Left lung (tissue), 10 donors: Measurements from ENCODE around the gene ACTN2. TPM values are rescaled to one million over a fixed set of nuclear protein-coding genes. Genes with fewer than 3 reads are reported as not detected.

Experiments used
- ATAC-seq: fragments of 200-7000 bp; cut with Tn5 transposase; one replicate; pipeline ENCODE4 v1.9.1; 2020; ENCODE audit warnings: moderate library complexity
- DNase-seq, 4 donors: peaks; one replicate each; pipeline ENCODE4 v3.0.0-alpha.2; 2013 to 2020
- H3K27ac ChIP-seq, 2 donors: fragments of 200-600 bp; sonication (generic) in 1 of 2; one replicate each; pipeline versions ENCODE4 v1.5.0 to v1.8.0; 2020 to 2021
- H3K27me3 ChIP-seq, 2 donors: fragments of 200-600 bp; sonication (generic) in 1 of 2; one replicate each; pipeline versions ENCODE4 v1.5.0 to v1.8.0; 2020 to 2021
- H3K36me3 ChIP-seq, 2 donors: fragments of 200-600 bp; sonication (generic) in 1 of 2; one replicate each; pipeline versions ENCODE4 v1.5.0 to v1.8.0; 2020 to 2021
- H3K4me1 ChIP-seq, 2 donors: fragments of 200-600 bp; one replicate each; pipeline ENCODE4 v1.8.0; 2021
- H3K4me3 ChIP-seq, 2 donors: fragments of 200-600 bp; sonication (generic) in 1 of 2; one replicate each; pipeline versions ENCODE4 v1.5.0 to v1.8.0; 2020 to 2021; ENCODE audit warnings: mild to moderate bottlenecking in 1 of 2
- H3K9me3 ChIP-seq, 2 donors: fragments of 200-600 bp; sonication (generic) in 1 of 2; one replicate each; pipeline versions ENCODE4 v1.5.0 to v1.8.0; 2020 to 2021
- CTCF ChIP-seq, 2 donors: fragments of 200-600 bp; sonication (generic) in 1 of 2; IDR thresholded peaks; one replicate each; pipeline versions ENCODE4 v1.5.0 to v1.8.0; 2021; ENCODE audit warnings: antibody characterized with exemption in 2 of 2
- intact Hi-C, 2 donors: fragments of 100-400 bp; cut with DNase I; formaldehyde crosslinking; loops; one replicate each; pipeline versions ENCODE4 v1.11.2 to v1.14.2; 2022
- polyA plus RNA-seq, 6 donors: library from polyadenylated mRNA; unstranded; fragments of 120-200 nt; gene quantifications; one replicate each; pipeline ENCODE4 v1.2.1, GENCODE V29; 2013; ENCODE audit not compliant: insufficient read length in 6 of 6
- total RNA-seq, 2 donors: library from RNA; stranded (reverse); fragmentation: NEBNext Ultra II Directional; extraction: Animal tissue kit (Norgen Biotek cat#: 25700); gene quantifications; one replicate each; pipeline ENCODE4 v1.2.1, GENCODE V29; 2021
- donor health status: DM: no; HTN: yes; CAD: no.
- donor health status: DM: no; HTN: no; CAD: no.

The ACTN2 gene
- total and polyA plus RNA-seq, 8 donors: 1.3 to 4.0 (median 2.5) TPM

- TF ChIP-seq CTCF (IDR thresholded peaks at IDR 0.05): no peak
- Histone ChIP-seq H3K27me3 (no peaks in the 10 kb centered on the region), H3K4me1 (no peaks in the 10 kb centered on the region), H3K4me3 (no peak overlapping the region), H3K36me3 (no peaks in the 10 kb centered on the region), H3K9me3 (no peaks in the 10 kb centered on the region), H3K27ac (no peak overlapping the region)
- ATAC-seq (no peak), DNase-seq (no peak)
- intact Hi-C loops: no loop called here
These were observed 41.2 kb upstream of the ACTN2 start for GRCh38 chr1:236645016-236645680.

GRCh38 chr1:236654511-236654910 is 31.8 kb upstream of the ACTN2 start:
- no peak overlapping the region for H3K4me3 ChIP-seq
- no peak overlapping the region for H3K27ac ChIP-seq
- no peaks in the 10 kb centered on the region for H3K36me3 ChIP-seq
- no peak for ATAC-seq
- H3K9me3 ChIP-seq: no peaks in the 10 kb centered on the region
- H3K4me1 ChIP-seq: no peaks in the 10 kb centered on the region
- H3K27me3 ChIP-seq: peaks cover 0 to 4% of the 10 kb centered on the region in 2 donors
- intact Hi-C loops: no loop called here
- no peak for TF ChIP-seq CTCF (IDR thresholded peaks at IDR 0.05)
- DNase-seq: no peak

GRCh38 chr1:236654957-236655356 is 31.3 kb upstream of the ACTN2 start:
- no peaks in the 10 kb centered on the region for H3K4me1 ChIP-seq

GRCh38 chr1:236657398-236657797 is 28.9 kb upstream of the ACTN2 start:
- no peaks in the 10 kb centered on the region for H3K36me3 ChIP-seq
- no peak for ATAC-seq
- intact Hi-C loops: no loop called here
- no peak overlapping the region for H3K27ac ChIP-seq
- no peaks in the 10 kb centered on the region for H3K9me3 ChIP-seq
- no peak for DNase-seq
- no peak overlapping the region for H3K4me3 ChIP-seq
- no peak for TF ChIP-seq CTCF (IDR thresholded peaks at IDR 0.05)
- H3K4me1 ChIP-seq: no peaks in the 10 kb centered on the region
- no peaks in the 10 kb centered on the region for H3K27me3 ChIP-seq

More at GRCh38 chr1:236654957-236655356, 31.3 kb upstream of the ACTN2 start:
- Histone ChIP-seq H3K4me3 (no peak overlapping the region), H3K9me3 (no peaks in the 10 kb centered on the region), H3K27me3 (peaks cover 0 to 4% of the 10 kb centered on the region in 2 donors), H3K36me3 (no peaks in the 10 kb centered on the region), H3K27ac (no peak overlapping the region)
- intact Hi-C loops: no loop called here
- DNase-seq (peak in 2 of 4 donors; percentile 73), ATAC-seq (no peak)
- TF ChIP-seq CTCF (IDR thresholded peaks at IDR 0.05): no peak

- H3K9me3 ChIP-seq: no peaks in the 10 kb centered on the region
- TF ChIP-seq CTCF (IDR thresholded peaks at IDR 0.05): no peak
- DNase-seq: no peak
- H3K4me1 ChIP-seq: no peaks in the 10 kb centered on the region
- H3K36me3 ChIP-seq: no peaks in the 10 kb centered on the region
- intact Hi-C loops: no loop called here
- no peak for ATAC-seq
- H3K4me3 ChIP-seq: no peak overlapping the region
- no peaks in the 10 kb centered on the region for H3K27me3 ChIP-seq
- H3K27ac ChIP-seq: no peak overlapping the region
These were observed 26.3 kb upstream of the ACTN2 start for GRCh38 chr1:236659792-236660587.
